ENCODE results near the gene ZMAT5.

Gene ZMAT5

GRCh38 chr22:29803190-29803589 lies 36.4 kb upstream of the ZMAT5 start:
- no peak for TF ChIP-seq EZH2 (IDR thresholded peaks at IDR 0.05; ENCODE audit: borderline replicate concordance, low read depth, low read length, severe bottlenecking)
- TF ChIP-seq CTCF (IDR thresholded peaks at IDR 0.05; ENCODE audit: borderline replicate concordance, extremely low read depth, low read length, poor library complexity, severe bottlenecking): no peak
- no peak overlapping the region for H3K4me2 ChIP-seq (ENCODE audit: insufficient read depth, low read length)
- no peak overlapping the region for H2AFZ ChIP-seq (ENCODE audit: low read depth, low read length)
- H3K79me2 ChIP-seq (ENCODE audit: insufficient read depth, low read length): no peaks in the 10 kb centered on the region
- no peaks in the 10 kb centered on the region for H3K27me3 ChIP-seq (ENCODE audit: insufficient read depth, low read length, poor library complexity)
- H3K9ac ChIP-seq (ENCODE audit: low read depth, low read length): no peak overlapping the region
- no peak overlapping the region for H3K27ac ChIP-seq (ENCODE audit: low read length)
- peaks cover 90% of the 10 kb centered on the region for H3K36me3 ChIP-seq (ENCODE audit: insufficient read depth, low read length)
- no peak for ATAC-seq (ENCODE audit: insufficient read depth, low read depth)
- no peak overlapping the region for H3K4me3 ChIP-seq (ENCODE audit: low read depth in 1 of 2, low read length in 2 of 2)
- peaks cover 8% of the 10 kb centered on the region; the same call in 1 of the 2 replicates for H4K20me1 ChIP-seq (ENCODE audit: insufficient read depth, low read length)
- DNase-seq: no peak
- H3K9me3 ChIP-seq (ENCODE audit: insufficient read depth, low read length, severe bottlenecking): no peaks in the 10 kb centered on the region
- peaks cover 15% of the 10 kb centered on the region for H3K4me1 ChIP-seq (ENCODE audit: insufficient read depth, low read length)

GRCh38 chr22:29801796-29802195 lies 35.0 kb upstream of the ZMAT5 start:
- no peaks in the 10 kb centered on the region for H3K79me2 ChIP-seq (ENCODE audit: insufficient read depth, low read length)
- no peaks in the 10 kb centered on the region for H3K27me3 ChIP-seq (ENCODE audit: insufficient read depth, low read length, poor library complexity)
- ATAC-seq (ENCODE audit: insufficient read depth, low read depth) (no peak), DNase-seq (no peak)
- no peak overlapping the region for H3K9ac ChIP-seq (ENCODE audit: low read depth, low read length)
- TF ChIP-seq CTCF (IDR thresholded peaks at IDR 0.05; ENCODE audit: borderline replicate concordance, extremely low read depth, low read length, poor library complexity, severe bottlenecking) (no peak), EZH2 (IDR thresholded peaks at IDR 0.05; ENCODE audit: borderline replicate concordance, low read depth, low read length, severe bottlenecking) (no peak)
- peaks cover 15% of the 10 kb centered on the region for H3K4me1 ChIP-seq (ENCODE audit: insufficient read depth, low read length)
- H3K36me3 ChIP-seq (ENCODE audit: insufficient read depth, low read length): peaks cover 89% of the 10 kb centered on the region
- H3K4me3 ChIP-seq (ENCODE audit: low read depth in 1 of 2, low read length in 2 of 2): no peak overlapping the region
- H2AFZ ChIP-seq (ENCODE audit: low read depth, low read length): no peak overlapping the region
- no peaks in the 10 kb centered on the region for H3K9me3 ChIP-seq (ENCODE audit: insufficient read depth, low read length, severe bottlenecking)
- H3K4me2 ChIP-seq (ENCODE audit: insufficient read depth, low read length): no peak overlapping the region
- no peak overlapping the region for H3K27ac ChIP-seq (ENCODE audit: low read length)
- H4K20me1 ChIP-seq (ENCODE audit: insufficient read depth, low read length): peaks cover 9% of the 10 kb centered on the region; the same call in 1 of the 2 replicates

- DNase-seq: no peak
- Histone ChIP-seq H3K9ac (ENCODE audit: low read depth, low read length) (no peak overlapping the region), H3K79me2 (ENCODE audit: insufficient read depth, low read length) (no peaks in the 10 kb centered on the region), H3K36me3 (ENCODE audit: insufficient read depth, low read length) (peaks cover 89% of the 10 kb centered on the region), H3K9me3 (ENCODE audit: insufficient read depth, low read length, severe bottlenecking) (no peaks in the 10 kb centered on the region), H3K4me1 (ENCODE audit: insufficient read depth, low read length) (peaks cover 15% of the 10 kb centered on the region), H4K20me1 (ENCODE audit: insufficient read depth, low read length) (peaks cover 12% of the 10 kb centered on the region; the same call in 1 of the 2 replicates), H3K27ac (ENCODE audit: low read length) (no peak overlapping the region), H3K4me3 (ENCODE audit: low read depth in 1 of 2, low read length in 2 of 2) (no peak overlapping the region), H2AFZ (ENCODE audit: low read depth, low read length) (no peak overlapping the region), H3K27me3 (ENCODE audit: insufficient read depth, low read length, poor library complexity) (no peaks in the 10 kb centered on the region), H3K4me2 (ENCODE audit: insufficient read depth, low read length) (no peak overlapping the region)
- TF ChIP-seq CTCF (IDR thresholded peaks at IDR 0.05; ENCODE audit: borderline replicate concordance, extremely low read depth, low read length, poor library complexity, severe bottlenecking): no peak
- no peak for TF ChIP-seq EZH2 (IDR thresholded peaks at IDR 0.05; ENCODE audit: borderline replicate concordance, low read depth, low read length, severe bottlenecking)
- ATAC-seq (ENCODE audit: insufficient read depth, low read depth): no peak
Measured at GRCh38 chr22:29801153-29801552, 34.3 kb upstream of the ZMAT5 start.

Measured in DND-41 (cell line).